HEK293T (cell line): ENCODE measurements around the gene ADPRHL1.

Source experiments
- BHLHE40 ChIP-seq: fragments of 450-650 bp; IDR thresholded peaks from 2 replicates; pipeline ENCODE4 v1.6.1; 2016; ENCODE audit warnings: mild to moderate bottlenecking, moderate library complexity, borderline replicate concordance
- ELF4 ChIP-seq: fragments of 450-650 bp; IDR thresholded peaks from 2 replicates; pipeline ENCODE4 v1.6.1; 2017; ENCODE audit warnings: antibody characterized with exemption
- SUZ12 ChIP-seq: fragments of 450-650 bp; IDR thresholded peaks from 2 replicates; pipeline ENCODE4 v1.6.1; 2016; ENCODE audit warnings: mild to moderate bottlenecking

DNA sequence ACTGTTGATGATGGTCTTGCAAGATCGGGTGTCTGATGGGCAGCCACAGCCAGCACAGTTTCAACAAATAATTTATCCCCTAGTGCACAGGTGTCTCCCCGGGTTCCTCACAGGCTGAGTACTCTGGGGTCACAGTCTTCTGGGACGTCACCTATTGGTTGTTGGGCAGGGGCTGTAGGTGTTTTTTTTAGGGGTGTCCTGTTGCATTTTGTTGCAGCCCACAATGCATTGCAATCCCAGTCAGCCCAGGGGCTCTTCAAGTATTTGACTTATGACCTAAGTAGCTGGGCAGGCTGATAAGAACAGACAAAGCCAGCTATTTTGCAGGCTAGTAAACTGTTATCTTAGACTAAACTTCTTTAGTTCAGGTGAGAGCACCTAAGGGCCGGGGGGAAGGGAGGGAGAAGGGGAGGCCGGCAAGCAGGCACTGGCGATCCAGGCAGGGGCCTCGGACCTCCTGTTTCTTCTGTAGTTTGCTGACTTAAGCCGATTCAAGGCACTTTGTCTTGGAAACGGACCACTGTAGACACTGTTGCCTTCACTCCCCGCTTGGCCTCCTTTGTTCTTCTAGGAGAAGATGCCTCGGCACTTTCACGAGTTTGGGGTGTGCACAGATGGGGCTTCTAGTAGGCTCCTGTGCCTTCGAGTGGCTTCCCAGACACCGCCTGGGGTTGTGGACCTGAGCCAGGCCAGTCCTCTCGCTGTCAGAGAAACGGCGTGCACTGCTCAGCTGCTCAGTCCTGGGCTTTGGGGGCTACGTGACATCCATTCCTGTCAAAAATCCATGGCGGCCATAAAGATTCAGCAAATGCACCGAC lies 55.5 kb downstream of the ADPRHL1 start:
- TF ChIP-seq BHLHE40 (no peak), ELF4 (no peak), SUZ12 (no peak)
